CD1c-positive myeloid dendritic cell (primary cell): Measurements from ENCODE around the gene ETV2.
"Not testable (repeated sequence)": the region's sequence is repeated elsewhere in the genome, so short reads cannot be mapped to it uniquely, and the experiment has no call there.

Experiments
- DNase-seq: peaks from one replicate; pipeline ENCODE4 v3.0.0-alpha.2; 2016; ENCODE audit errors: extremely low spot score

Gene ETV2

DNA sequence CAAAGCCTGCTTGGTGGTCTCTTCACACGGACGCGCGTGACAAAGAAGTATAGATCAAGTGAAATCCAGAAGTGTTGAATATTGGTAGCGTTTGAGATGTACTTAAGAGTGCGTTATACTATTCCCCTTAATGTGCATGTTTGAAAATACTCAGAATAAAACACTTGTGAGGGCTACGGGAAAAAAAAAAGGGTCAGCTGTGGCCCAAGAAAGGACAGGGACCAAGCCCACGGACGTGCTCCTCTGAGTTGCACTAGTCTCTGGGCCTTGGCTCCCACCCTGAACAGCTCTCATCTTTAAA is 13.3 kb upstream of the ETV2 start:
- no peak for DNase-seq

GRCh38 chr19:35628565-35629331 is 12.8 kb upstream of the ETV2 start, which contains the start of gene RBM42:
Gene RBM42 (plus strand): TSS chr19:35629036. CDS start chr19:35629154, 118 bp downstream.
- DNase-seq = peak; percentile 98

- DNase-seq = no peak
Observed at GRCh38 chr19:35629332-35629633, 12.3 kb upstream of the ETV2 start.

DNA sequence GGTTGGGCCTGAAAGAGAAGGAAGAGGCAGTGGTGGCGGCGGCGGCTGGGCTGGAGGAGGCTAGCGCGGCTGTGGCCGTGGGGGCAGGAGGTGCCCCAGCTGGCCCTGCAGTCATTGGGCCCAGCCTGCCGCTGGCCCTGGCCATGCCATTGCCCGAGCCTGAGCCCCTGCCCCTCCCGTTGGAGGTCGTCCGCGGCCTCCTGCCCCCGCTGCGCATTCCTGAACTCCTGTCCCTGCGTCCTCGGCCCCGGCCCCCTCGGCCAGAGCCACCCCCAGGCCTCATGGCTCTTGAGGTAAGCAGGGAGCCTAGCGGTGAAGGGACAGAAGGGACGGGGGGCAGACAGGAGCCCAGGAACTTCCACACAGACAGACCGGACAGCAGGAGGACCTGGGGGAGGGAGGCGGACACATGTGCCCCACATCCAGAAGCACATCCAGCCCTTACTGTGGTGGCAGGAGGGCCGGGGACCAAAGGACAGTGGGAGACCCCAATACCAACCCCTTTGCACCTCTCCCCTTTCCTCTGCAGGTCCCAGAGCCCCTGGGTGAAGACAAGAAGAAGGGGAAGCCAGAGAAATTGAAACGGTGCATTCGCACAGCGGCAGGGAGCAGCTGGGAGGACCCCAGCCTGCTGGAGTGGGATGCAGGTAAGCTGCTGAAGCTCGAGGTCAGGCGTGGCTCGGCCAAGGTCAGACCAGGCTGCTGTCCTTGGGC is 7.7 kb upstream of the ETV2 start:
- no peak for DNase-seq

DNA sequence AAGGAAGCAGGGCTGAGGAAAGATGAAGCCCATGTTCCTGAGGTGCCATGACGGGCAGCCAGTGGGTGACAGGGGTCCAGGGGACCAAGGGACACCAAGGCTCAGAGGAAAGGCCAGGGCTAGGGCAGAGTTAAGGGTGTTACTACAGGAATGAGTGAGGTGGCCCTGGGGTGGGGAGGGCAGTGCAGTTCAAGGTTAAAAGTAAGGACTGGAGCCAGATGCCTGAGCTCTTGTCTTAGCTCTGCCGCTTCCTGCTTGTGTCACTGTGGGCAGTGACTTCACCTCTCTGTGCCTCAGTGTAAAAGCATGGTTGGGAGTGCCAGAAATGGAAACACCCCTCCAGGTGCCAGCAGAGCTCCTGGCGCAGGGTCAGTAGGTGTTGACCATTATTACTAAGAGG is 4.9 kb upstream of the ETV2 start:
- no peak for DNase-seq

- no peak for DNase-seq
Observed at GRCh38 chr19:35637165-35637564, 4.4 kb upstream of the ETV2 start.

DNA sequence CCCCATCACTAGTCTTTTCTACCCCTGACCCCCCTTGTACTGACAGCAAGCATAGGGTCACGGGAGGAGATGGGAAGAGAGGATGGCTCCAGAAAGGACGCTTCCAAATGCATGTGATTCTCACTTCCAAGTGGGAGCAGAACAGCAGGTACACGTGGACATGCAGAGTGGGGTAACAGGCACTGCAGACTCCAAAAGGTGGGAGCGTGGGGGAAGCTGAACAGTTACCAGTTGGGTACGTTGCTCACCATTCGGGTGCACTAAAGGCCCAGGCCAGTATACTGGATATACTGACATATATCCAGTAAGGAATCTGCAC is 2.3 kb upstream of the ETV2 start:
- DNase-seq = no peak

DNA sequence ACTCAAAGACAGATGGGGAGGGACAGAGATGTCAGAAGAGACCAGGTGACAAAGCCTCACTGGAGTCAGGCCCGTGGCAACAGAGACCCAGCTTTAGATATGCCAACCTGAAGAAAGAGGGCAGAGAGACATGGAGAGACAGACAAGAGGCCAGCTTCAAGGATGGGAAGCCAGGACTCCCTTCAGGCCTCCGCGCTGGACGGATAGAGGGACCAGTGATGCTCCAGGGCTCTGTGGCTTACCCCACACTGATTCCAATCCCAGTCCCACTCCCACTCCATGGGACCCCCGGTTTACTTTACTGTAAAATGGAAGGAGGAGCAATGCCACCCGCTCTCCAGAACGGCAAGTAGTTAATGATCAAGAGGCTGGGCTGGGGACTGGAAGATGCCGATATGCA is 1.7 kb upstream of the ETV2 start:
- no peak for DNase-seq

DNA sequence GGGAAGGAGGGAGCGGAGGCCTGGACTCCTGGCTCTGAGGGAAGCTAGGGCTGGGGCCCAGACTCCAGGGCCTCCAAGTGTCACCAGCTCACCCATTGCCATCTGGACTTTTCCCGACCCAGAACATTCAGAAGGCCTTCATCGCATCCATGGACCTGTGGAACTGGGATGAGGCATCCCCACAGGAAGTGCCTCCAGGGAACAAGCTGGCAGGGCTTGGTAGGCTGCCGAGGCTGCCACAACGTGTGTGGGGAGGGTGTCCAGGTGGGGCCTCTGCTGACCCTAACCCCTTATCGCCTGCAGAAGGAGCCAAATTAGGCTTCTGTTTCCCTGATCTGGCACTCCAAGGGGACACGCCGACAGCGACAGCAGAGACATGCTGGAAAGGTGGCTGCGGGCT is 767 bp downstream of the ETV2 start:
- DNase-seq = no peak

- DNase-seq = no peak
Observed at GRCh38 chr19:35642798-35643254, 1.3 kb downstream of the ETV2 start.

DNA sequence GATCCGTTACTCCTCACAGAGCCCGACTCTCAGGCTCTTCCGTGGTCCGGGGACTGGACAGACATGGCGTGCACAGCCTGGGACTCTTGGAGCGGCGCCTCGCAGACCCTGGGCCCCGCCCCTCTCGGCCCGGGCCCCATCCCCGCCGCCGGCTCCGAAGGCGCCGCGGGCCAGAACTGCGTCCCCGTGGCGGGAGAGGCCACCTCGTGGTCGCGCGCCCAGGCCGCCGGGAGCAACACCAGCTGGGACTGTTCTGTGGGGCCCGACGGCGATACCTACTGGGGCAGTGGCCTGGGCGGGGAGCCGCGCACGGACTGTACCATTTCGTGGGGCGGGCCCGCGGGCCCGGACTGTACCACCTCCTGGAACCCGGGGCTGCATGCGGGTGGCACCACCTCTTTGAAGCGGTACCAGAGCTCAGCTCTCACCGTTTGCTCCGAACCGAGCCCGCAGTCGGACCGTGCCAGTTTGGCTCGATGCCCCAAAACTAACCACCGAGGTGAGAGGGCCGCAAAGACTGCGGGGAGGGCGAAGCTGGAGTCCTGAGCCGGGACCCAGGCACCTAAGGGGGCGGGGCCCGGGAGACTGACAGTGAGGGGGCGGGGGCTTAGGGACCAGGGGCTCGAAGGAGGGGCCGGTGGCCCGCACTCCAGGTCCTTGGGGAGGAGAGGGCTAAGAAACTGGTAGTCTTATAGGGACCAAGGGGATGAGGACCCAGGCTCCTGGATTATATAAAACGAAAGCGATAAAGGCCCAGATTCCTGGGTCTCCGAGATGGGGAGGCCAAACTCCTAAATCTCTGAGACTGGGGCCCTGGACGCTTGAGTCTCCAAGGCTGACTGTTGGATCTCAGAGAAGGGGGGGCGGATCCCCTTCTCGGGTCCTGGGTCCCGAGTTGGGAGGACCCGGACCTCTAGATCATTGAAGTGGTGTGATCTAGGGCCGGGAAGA is 2.0 kb downstream of the ETV2 start:
- peak; percentile 79 for DNase-seq

DNA sequence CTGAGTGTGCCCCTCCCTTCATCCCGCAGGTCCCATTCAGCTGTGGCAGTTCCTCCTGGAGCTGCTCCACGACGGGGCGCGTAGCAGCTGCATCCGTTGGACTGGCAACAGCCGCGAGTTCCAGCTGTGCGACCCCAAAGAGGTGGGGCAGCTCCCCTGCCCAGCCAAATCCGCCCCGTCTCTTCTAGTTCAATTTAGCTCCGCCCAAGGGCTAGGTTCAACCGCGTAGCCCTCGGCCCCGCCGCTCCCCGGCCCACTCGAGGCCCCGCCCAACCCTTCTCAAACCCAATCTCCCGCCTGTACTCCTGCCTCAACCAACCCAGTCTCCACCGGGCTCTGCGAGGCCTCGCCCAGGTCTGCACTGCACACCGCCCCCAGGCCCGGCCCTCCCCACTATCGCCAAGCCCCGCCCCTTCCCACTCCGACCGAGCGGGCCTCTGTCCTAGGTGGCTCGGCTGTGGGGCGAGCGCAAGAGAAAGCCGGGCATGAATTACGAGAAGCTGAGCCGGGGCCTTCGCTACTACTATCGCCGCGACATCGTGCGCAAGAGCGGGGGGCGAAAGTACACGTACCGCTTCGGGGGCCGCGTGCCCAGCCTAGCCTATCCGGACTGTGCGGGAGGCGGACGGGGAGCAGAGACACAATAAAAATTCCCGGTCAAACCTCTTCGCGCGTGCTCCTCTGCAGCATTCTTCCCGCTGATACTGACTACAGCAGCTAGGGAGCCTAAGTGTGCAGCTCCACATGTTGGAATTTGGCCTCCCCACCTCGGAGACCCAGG is 2.9 kb downstream of the ETV2 start:
- peak; percentile 97 for DNase-seq

- peak; percentile 79 for DNase-seq
Observed at GRCh38 chr19:35644987-35645679, 3.6 kb downstream of the ETV2 start.

DNA sequence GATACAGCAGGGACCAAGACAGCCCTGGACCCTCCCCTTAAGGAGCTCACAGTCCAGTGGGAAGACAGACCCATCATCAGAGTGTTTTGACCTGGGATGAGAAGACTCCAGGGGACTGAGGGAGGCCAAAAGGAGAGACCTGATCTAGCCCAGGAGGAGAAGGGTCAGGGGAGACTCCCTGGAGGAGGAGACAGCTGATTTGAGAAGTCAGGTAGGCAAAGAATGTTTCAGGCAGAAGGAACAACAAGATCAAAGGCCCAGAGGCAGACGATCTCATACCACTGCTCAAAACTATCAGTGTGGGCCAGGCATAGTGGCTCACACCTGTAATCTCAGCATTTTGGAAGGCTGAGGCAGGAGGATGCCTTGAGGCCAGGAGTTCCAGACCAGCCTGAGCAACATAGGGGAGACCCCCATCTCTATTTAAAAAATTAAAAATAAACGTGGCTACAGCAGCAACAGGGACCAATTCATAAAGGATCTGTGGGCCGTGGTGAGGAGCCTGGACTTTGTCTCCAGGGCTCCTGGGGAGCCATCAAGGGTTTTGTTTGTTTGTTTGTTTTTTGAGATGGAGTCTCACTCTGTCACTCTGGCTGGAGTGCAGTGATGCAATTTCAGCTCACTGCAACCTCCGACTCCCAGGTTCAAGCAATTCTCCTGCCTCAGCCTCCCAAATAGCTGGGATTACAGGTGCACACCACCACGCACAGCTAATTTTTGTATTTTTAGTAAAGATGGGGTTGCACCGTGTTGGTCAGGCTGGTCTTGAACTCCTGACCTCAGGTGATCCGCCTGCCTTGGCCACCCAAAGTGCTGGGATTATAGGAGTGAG is 4.4 kb downstream of the ETV2 start:
- DNase-seq = no peak

DNA sequence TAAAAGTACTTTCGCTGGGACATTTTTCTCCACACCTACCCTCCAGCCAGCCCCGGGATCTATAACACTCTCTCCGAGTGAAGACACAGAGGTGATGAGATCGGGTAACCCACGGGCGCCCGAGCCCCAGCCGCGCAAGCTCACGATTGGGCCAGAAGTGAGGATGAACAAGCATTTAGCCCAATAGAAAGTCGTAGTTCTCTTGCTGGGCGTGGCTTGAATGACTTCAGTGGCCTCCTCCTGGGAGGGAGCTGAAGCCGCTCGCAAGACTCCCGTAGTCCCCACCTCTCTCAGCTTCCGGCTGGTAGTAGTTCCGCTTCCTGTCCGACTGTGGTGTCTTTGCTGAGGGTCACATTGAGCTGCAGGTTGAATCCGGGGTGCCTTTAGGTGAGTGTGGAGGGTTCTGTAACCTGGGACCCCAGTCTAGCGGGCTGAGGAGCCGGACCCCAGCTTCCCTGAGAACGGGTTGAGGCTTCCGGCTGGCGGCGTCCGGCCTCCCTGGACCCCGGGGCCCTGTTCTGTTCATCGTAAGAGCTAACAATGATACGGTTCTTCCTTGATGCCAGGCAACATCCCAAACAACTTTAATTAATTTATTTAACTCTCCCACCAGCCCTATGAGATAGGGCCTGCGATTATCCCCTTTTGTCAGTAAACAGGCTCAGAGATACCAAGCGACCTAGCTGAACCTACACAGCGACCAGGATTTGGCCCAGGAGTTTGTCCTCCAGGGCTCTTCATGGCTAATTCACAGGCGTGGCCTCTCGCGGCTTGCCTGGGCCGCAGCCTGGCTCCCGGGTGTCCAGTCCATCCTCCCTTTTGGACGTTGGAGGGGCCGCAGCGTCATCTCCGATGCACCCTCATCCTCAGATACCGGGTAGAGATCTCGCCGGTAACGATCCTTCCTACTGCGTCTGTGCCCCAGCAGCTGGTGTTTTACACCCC is 6.7 kb downstream of the ETV2 start, which contains the start of gene COX6B1:
Gene COX6B1, plus strand, starts transcription at position 307 of the 945 bp plus-strand sequence. CDS start 2,921 bp downstream, outside the sequence.
- DNase-seq = peak; percentile 98

DNA sequence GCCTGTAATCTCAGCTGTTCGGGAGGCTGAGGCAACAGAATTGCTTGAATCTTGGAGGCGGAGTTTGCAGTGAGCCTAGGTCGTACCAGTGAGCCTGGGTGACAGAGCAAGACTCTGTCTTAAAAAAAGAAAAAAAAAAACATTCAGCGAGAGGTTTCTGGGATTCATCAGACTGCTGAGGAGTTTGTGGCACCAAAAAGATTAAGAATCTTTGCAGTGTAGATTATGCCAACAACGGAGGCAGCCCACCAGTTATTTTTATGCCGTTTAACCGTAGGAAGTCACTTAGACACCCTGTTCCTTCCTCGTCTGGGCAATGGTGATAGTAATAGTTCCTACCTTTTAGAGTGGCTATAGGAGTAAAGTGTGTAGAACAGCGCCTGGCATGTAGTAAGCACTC is 9.0 kb downstream of the ETV2 start:
- DNase-seq = no peak

DNA sequence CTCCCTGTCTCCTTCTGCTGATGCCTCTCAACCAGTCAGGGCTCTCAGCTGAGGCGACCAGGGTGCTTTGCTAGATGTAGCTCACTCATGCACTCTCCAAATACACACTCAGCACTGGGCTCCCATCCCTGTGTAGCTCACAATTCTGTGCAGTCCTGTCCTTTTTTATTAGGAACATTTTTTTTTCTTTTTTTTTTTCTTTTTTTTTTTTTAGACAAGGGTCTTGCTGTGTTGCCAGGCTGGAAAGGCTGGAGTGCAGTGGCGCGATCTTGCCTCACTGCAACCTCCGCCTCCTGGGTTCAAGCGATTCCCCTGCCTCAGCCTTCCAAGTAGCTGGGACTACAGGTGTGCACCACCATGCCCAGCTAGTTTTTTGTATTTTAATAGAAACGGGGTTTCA is 13.3 kb downstream of the ETV2 start:
- not testable (repeated sequence) for DNase-seq

- no peak for DNase-seq
Observed at GRCh38 chr19:35655600-35655999, 14.1 kb downstream of the ETV2 start.

GRCh38 chr19:35656700-35657099 is 15.2 kb downstream of the ETV2 start:
- DNase-seq = no peak
